NCI-H1417 treated with DMSO at 0.1 percent for 48 hours (cell line): ENCODE measurements around the gene LZIC.

ENCODE experiments used
- DNase-seq: peaks from one replicate; lab custom pipeline; 2025; lab: John Stamatoyannopoulos, UW

LZIC gene

GRCh38 chr1:9910423-9911178, 32.6 kb downstream of the LZIC start:
- peak; percentile 90 for DNase-seq

- peak; percentile 90 for DNase-seq
These were observed 33.1 kb downstream of the LZIC start, which contains the start of gene CTNNBIP1 for GRCh38 chr1:9910076-9910422. Gene CTNNBIP1, minus strand, starts transcription at chr1:9910269. Its CDS starts 38,205 bp downstream, at chr1:9872064.

- DNase-seq, result no peak
These were observed 33.8 kb downstream of the LZIC start for GRCh38 chr1:9909234-9910046.

GRCh38 chr1:9908871-9909233, 34.3 kb downstream of the LZIC start:
- DNase-seq, result no peak

GRCh38 chr1:9907441-9907840, 35.8 kb downstream of the LZIC start:
- DNase-seq, result no peak

GRCh38 chr1:9906466-9906865, 36.7 kb downstream of the LZIC start:
- no peak for DNase-seq

GRCh38 chr1:9905010-9905409, 38.2 kb downstream of the LZIC start:
- DNase-seq, result no peak

GRCh38 chr1:9904596-9904995, 38.6 kb downstream of the LZIC start:
- no peak for DNase-seq

- DNase-seq, result no peak
These were observed 39.2 kb downstream of the LZIC start for GRCh38 chr1:9903801-9904527.

- DNase-seq, result no peak
These were observed 41.1 kb downstream of the LZIC start for GRCh38 chr1:9902060-9902452.

- DNase-seq, result no peak
These were observed 41.8 kb downstream of the LZIC start for GRCh38 chr1:9901148-9902059.

GRCh38 chr1:9900142-9901043, 42.8 kb downstream of the LZIC start:
- DNase-seq, result no peak

GRCh38 chr1:9894115-9894514, 49.1 kb downstream of the LZIC start:
- DNase-seq, result no peak

- no peak for DNase-seq
These were observed 50.3 kb downstream of the LZIC start for GRCh38 chr1:9892563-9893528.

- no peak for DNase-seq
These were observed 52.0 kb downstream of the LZIC start for GRCh38 chr1:9891207-9891606.

- DNase-seq, result no peak
These were observed 52.9 kb downstream of the LZIC start for GRCh38 chr1:9890224-9890731.

- DNase-seq, result no peak
These were observed 53.8 kb downstream of the LZIC start for GRCh38 chr1:9889411-9889810.

- no peak for DNase-seq
These were observed 54.3 kb downstream of the LZIC start for GRCh38 chr1:9888886-9889285.

- DNase-seq, result no peak
These were observed 56.1 kb downstream of the LZIC start for GRCh38 chr1:9887070-9887469.
